Stimulated activated CD4-positive, alpha-beta T cell treated with anti-CD3 and anti-CD28 coated beads, Interleukin-4, amount 100 ng/mL, for 4 hours (primary cell): ENCODE results near the gene FBXO34.
"Not testable (repeated sequence)": the region's sequence is repeated elsewhere in the genome, so short reads cannot be mapped to it uniquely, and the experiment has no call there.

ENCODE experiments used
- DNase-seq, 2 experiments: peaks; one replicate each; pipeline ENCODE4 v3.0.0-alpha.2; 2020

The FBXO34 gene

GRCh38 chr14:55348766-55349453 is 77.7 kb downstream of the FBXO34 start:
- no peak for DNase-seq

- no peak for DNase-seq
Observed at GRCh38 chr14:55349565-55349964, 78.3 kb downstream of the FBXO34 start.

- no peak for DNase-seq
Observed at GRCh38 chr14:55350461-55350860, 79.2 kb downstream of the FBXO34 start.

- no peak for DNase-seq
Observed at GRCh38 chr14:55351111-55351510, 79.9 kb downstream of the FBXO34 start.

GRCh38 chr14:55352201-55352600 is 81.0 kb downstream of the FBXO34 start:
- no peak for DNase-seq

- DNase-seq = no peak
Observed at GRCh38 chr14:55353686-55354467, 82.7 kb downstream of the FBXO34 start.

- peak; percentile 37 to 60 for DNase-seq
Observed at GRCh38 chr14:55354500-55354899, 83.3 kb downstream of the FBXO34 start.

GRCh38 chr14:55355922-55356321 is 84.7 kb downstream of the FBXO34 start:
- no peak for DNase-seq

GRCh38 chr14:55356913-55357312 is 85.7 kb downstream of the FBXO34 start:
- no peak for DNase-seq

GRCh38 chr14:55359307-55359706 is 88.1 kb downstream of the FBXO34 start:
- no peak for DNase-seq

GRCh38 chr14:55361190-55361589 is 90.0 kb downstream of the FBXO34 start:
- DNase-seq = no peak

GRCh38 chr14:55366271-55366670 is 95.0 kb downstream of the FBXO34 start:
- no peak for DNase-seq

- DNase-seq = no peak
Observed at GRCh38 chr14:55370883-55371455, 99.7 kb downstream of the FBXO34 start.

GRCh38 chr14:55372423-55372822 is 101.2 kb downstream of the FBXO34 start:
- DNase-seq = no peak

GRCh38 chr14:55372825-55373224 is 101.6 kb downstream of the FBXO34 start:
- no peak for DNase-seq

- peak in 1 of 2 experiments; percentile 50 for DNase-seq
Observed at GRCh38 chr14:55373784-55374705, 102.8 kb downstream of the FBXO34 start.

GRCh38 chr14:55374771-55375170 is 103.5 kb downstream of the FBXO34 start:
- DNase-seq = no peak

GRCh38 chr14:55377236-55377635 is 106.0 kb downstream of the FBXO34 start:
- no peak for DNase-seq

- DNase-seq = no peak
Observed at GRCh38 chr14:55381040-55381439, 109.8 kb downstream of the FBXO34 start.

- no peak for DNase-seq
Observed at GRCh38 chr14:55381561-55381960, 110.3 kb downstream of the FBXO34 start.

- no peak for DNase-seq
Observed at GRCh38 chr14:55382483-55382882, 111.3 kb downstream of the FBXO34 start.

- not testable (repeated sequence) for DNase-seq
Observed at GRCh38 chr14:55383056-55383466, 111.8 kb downstream of the FBXO34 start.
